Uterus (tissue), 2 donors: ENCODE results near the gene KHDC3L.

Source experiments
- POLR2A ChIP-seq, 2 donors: fragments of 450-650 bp; IDR thresholded peaks; one replicate each; pipeline ENCODE4 v1.6.1; 2016; ENCODE audit warnings: antibody characterized with exemption in 2 of 2, mild to moderate bottlenecking in 1 of 2, moderate library complexity in 1 of 2
- TF ChIP-seq, protein P1 (sequence below), 4 experiments: fragments of 200-600 bp in 2 of 4; fragments of 450-650 bp in 2 of 4; sonication (generic) in 2 of 4; IDR thresholded peaks; one replicate each; pipeline ENCODE4 v1.5.1; 2016 to 2019; ENCODE audit warnings: antibody characterized with exemption in 4 of 4, mild to moderate bottlenecking in 2 of 4, moderate library complexity in 1 of 4

DNA sequence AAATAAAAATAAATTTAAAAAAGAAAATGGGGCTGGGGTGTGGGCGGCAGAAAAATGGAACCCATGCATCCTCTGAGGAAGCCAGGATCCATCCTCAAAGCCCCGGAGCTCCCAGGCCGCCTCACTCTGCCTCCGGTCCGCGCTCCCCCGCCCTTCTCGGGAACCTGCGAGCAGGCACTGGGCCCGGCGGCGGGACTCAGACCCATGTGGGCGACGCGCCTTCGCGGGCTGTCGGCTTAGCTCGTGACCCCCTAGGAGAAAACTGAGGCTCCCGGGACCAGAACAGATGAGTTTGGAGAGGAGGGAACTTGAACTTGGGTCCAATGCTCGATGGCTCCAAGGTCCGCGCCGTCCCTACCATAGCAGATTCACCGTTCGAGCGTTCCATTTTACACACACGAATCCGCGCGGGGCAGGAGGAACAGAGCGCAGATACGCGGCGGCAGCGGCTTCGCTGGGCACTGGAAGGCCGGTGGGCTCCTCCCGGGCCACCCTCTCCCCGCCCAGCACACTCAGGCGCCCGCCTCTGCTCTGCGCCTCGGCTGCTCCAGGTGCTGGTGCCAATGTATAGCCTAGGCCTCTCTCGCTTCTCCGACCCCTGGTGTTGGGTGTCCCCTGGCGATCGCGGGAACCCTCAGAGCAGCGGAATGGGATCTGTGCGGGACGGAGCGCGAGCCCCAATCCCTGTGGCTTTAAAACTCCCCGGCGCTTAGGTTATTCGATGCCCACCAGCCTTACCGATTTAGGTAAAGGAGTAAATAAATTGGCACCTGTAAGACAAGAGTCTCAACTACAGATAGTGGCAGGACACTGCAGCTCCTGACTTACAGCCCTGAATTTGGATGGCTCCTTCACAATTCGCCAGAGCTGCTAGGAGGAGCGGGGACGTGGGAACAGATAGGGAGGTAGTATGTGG is 47.6 kb upstream of the KHDC3L start:
- TF ChIP-seq, protein P1, sequence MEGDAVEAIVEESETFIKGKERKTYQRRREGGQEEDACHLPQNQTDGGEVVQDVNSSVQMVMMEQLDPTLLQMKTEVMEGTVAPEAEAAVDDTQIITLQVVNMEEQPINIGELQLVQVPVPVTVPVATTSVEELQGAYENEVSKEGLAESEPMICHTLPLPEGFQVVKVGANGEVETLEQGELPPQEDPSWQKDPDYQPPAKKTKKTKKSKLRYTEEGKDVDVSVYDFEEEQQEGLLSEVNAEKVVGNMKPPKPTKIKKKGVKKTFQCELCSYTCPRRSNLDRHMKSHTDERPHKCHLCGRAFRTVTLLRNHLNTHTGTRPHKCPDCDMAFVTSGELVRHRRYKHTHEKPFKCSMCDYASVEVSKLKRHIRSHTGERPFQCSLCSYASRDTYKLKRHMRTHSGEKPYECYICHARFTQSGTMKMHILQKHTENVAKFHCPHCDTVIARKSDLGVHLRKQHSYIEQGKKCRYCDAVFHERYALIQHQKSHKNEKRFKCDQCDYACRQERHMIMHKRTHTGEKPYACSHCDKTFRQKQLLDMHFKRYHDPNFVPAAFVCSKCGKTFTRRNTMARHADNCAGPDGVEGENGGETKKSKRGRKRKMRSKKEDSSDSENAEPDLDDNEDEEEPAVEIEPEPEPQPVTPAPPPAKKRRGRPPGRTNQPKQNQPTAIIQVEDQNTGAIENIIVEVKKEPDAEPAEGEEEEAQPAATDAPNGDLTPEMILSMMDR (IDR thresholded peaks at IDR 0.05), result no peak
- TF ChIP-seq POLR2A (IDR thresholded peaks at IDR 0.05), result no peak
